HG02840 (cell line): ENCODE results near the gene CAMK1G.

Source experiments
- ATAC-seq: cut with Tn5 transposase; IDR thresholded peaks from one replicate; pipeline ENCODE4 v1.9.1; 2021; ENCODE audit warnings: mild to moderate bottlenecking, moderate library complexity, moderate number of reproducible peaks; ENCODE audit not compliant: unreplicated experiment, low FRiP score

The CAMK1G gene

DNA sequence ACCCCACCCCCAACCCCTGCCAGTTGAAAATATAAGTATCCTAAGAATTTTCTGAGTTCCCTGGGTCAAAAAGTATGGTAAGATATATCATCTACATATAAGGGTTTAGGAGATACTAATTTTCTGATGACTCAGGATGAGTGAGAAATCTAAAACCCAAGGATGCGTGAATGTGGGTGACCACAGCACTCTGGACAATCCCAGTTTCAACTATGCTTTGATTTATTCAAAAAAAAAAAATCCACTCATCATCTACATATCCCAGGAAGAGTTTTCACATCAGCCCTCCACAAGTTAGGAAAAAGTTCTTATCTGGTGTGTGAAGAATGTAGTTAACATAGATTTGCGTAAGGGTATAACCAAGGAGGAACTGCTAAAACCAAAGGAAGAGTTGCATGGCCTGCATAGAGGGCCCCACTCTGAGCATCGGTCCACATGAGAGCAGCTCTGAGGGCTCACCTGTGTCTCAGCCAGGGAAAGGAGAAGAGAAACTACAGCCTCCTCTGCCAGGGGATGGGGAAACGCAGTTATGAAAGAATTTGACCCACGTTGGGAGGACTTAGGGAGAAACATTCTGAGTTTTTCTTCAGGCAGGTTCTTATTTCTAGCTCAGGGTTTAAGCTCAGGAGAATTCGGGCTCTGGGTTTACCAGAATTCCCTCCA is 50.0 kb downstream of the CAMK1G start:
- no peak for ATAC-seq

DNA sequence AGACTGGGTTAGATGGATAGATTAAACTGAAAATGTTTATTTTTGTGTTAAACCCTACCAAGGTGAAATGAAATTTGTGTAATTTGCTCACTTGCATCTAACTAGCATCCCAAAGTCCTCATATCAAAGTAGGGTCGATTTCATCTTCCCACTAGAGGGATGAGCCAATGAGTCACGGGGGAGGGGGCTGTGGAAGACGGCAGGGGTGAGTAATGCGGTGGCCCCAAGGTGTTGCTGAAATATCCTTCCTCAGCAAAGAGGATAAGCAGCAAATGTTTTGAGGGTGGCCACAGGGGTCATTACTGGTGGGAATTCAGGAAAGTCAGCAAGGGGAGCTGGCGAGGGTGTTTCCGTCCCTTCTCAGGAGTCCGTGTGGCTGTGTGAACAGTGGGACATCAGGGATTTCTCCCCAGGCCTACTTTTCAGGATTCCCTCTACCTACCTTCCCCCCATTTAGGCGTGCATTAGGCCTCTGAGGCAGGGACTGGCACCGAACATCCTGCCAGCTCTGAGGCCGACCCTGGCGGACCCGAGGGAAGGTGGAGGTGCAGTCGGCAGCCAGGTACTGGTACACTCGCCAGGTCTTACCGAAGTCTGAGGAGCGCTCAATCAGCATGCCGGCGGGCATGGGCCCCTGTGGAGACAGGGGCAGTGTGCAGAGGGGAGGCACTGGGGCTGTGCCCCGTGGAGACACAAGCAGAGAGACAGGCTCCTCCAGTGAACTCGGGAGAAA is 50.7 kb downstream of the CAMK1G start:
- no peak for ATAC-seq

DNA sequence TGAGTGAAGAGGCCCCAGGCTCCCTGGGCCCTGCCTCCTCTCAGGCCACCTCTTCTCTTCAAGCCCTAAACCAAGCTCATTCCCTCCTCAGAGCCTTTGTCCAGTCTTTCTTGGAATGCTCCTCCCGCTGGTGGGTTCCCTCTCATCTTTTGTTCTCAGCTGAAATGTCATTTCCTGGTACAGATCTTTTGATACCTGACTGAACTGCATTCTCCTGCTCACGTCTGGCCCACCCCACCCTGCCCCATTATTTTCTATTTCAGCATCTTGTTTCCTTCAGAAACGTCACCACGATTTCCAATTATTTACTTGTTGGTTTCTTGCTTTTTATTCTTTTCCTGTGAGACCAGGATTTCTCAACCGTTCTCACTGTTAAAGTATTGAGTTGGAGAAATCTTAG is 52.3 kb downstream of the CAMK1G start:
- ATAC-seq = no peak

DNA sequence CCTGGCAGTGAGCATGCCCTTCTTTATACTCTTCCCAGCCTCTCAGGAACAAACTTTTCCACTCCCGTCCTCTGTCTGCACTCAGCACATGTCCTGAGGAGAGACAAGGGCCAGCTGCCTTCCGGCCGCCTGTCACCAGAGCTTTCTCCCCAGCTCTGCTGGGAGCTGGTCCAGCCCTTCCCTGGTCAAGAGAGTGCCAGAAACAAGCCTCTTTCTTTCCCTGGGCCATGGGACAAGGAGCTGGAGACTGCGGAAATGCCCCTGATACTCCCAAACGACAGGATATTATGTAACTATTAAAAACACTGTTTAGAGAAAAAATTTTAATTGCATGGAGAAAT is 58.3 kb downstream of the CAMK1G start:
- no peak for ATAC-seq

DNA sequence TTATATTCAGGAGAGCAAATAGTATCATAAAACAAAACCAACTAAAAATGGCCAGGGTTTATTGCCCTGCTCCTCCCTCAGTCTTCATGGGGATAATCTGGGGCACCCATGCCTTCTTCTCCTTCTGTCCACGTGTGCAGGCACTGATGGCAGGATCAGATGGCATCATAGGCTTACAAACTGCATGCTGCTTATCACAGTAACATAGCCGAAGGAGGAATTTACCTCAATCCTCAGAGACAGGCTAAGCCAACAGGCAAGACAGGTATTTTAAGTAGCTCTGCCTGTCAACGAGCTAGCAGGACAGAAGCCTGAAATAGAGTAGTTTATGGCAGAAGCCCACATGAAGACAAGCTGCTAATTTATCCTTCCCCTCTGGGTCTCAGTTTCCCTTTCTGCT is 59.3 kb downstream of the CAMK1G start:
- no peak for ATAC-seq

DNA sequence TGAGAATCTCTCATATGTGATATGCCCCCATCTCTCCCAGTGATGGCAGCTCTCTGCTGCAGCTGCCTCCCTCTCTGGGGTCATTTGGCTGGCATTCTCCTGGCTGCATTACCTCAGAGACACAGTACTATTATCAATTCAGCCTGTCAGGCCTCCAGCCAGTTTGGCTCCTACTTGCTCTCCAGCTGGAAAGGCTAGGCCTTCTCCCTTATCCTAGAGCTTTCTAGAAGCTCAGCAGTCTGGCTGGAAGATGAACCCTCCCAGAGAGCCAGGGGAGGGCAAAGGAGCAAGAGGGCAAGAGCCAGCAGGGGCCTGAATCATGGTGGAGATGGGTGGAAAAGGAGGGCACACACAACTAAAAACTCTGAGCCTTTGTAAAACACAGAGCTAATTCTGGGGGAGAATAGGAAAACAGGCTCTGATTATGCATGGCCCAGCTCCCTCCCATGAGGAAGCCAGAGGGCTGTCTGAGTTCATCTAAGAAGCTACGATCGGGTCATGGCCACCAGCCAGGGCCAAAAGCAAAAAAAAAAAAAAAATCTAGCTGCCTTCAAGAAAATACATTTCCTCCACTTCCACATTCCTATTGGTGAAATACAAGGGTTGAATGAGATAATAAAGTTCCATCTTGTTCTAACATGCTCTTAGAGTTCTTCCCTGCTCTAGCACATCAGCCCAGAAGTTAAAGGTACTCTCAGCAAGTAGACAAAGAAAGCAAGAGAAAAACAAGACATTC is 59.9 kb downstream of the CAMK1G start:
- no peak for ATAC-seq

DNA sequence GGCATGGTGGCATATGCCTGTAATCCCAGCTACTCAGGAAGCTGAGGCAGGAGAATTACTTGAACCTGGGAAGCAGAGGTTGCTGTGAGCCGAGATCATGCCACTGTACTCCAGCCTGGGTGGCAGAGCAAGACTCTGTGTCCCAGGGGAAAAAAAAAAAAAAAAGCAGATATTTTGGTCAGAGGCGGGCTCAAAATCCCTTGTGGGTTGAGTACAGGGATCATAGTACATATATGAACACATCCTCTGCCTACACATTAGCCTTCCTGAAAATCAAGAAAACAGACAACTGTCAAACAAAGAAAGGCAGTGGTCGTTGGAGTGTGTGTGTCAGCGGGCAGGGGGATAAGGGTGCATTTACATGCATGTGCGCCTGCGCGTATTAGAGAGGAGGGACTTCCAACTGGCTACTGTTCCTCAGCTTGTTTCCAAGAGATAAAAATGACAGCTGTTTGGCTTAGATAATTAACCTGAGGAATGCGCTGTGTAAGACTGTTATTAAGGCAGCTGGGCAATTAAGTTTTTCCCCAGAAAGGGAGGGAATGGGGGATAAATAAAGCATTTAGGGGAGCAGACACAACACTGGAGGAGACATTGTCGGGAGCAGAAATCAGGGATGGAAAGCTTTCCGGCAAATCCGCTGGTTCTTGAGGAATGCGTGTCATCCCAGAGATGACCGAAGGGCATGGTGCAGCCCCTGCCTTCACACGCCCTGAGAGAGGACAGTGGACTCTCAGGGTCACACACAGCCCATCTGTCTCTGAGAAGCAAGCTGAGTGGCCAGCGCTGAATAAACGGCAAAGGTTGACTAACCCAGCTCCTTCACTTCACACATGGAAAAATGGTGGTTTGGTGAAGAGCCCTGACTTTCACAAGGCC is 62.3 kb downstream of the CAMK1G start:
- no peak for ATAC-seq

DNA sequence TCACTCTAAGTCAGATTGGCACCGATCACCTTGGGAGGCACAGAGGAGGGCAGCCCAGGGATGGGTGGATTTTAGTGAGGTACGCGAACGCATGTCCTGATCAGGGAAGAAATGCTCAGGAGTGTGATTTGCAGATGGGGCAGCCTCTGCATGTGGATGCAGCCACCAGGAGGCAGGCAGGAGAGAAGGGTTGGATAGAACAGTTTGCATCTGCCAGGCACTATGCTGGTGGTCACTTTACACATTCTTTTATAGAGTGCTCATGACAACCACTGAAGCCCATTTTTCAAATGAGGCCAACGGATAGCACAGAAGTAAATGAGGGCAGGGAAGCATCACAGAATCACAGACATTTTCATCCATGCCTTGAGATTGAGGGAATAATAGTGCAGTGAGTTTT is 63.0 kb downstream of the CAMK1G start:
- no peak for ATAC-seq

DNA sequence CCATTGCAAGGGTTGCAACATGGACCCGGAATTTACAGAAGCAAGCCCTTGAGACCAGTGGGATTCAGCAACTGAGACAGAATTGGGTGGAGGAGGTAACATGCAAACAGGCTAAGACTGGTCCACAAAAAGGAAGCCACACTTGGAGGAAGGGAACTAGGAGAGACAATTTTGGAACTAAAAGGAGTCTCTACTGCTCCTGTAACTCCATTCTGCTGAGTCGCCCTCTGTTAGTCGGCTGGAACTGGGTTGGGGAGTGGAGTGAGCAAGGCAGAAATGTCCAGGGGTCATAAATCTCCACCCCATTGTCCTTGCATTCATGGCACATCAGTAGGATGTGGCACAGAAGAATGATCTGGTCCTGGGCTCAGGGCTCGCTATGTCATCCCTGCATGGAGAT is 63.6 kb downstream of the CAMK1G start:
- no peak for ATAC-seq

DNA sequence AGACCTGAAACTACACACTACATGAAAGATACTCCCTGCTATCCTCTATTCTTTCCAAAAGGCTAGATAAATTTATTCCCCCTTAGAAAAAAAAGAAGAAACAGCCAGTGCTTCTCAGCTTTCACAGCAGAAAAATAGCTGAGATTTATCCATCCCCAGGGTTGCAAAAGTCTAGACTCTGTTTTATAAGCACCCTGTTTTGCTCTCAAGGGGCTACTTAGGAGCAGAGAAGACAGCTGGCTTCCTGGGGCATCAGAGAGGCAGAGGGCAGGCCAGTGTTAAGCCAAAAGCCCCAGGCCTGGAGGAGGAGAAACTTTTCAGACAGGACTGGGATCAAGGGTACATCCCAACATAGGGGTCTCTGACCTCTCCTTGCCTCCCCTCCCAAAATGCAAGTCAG is 64.8 kb downstream of the CAMK1G start:
- ATAC-seq = no peak

DNA sequence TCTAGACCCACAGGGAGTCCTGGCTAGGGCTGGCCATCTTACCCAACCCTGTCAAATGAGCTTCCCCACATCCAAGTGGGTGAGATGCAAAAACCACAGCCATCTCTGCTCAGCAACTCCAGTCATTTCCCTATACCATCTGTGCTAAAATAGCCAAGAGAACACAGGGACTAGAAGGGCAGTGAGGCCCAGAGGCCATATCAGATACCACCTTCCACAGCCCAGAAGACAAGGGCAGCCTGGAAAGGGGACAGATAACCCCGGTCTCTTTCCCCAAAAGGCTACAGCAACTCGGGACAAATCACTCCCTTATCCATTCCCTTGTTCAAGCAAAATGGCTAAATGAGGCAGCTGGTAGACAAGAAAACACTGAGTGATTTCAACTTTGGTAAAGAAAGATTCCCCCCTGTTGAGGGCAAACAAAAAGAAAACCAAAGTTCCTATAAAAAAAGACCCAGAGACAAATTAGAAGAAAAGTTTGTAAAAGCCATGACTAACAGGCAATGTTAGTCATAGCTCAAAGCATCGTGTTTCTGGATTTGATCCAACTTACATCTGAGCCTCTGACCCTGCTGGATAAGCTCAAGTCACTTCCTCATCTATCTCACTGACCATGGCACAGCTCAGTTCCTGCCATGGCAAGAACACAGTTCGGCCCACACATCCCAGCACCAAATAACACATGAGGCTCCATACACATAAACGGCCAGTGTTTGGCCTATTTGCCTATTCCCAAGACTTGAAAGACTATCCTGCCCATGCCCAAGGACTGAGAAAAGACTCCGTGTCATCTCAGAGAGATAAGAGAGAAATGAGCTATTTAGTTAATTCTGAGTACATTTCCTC is 65.6 kb downstream of the CAMK1G start:
- no peak for ATAC-seq

DNA sequence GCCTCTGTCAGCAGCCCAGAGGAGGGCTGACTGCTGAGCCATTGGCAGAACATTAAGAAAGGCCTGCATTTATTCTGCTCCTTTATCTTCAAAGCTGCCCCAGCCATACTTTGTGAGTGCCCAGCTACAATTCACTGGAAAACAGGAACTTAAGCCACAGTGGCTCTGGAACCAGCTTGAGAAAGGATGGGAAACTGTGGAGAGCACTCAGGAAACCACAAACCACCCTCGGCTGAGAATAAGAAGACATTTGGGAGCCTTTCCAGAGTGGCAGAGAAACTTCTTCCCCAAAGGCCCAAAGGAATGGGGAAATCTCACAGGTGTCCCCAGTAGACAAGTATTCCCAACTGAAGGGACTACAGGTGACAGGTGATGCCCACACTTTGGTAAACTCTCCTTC is 66.9 kb downstream of the CAMK1G start:
- no peak for ATAC-seq

DNA sequence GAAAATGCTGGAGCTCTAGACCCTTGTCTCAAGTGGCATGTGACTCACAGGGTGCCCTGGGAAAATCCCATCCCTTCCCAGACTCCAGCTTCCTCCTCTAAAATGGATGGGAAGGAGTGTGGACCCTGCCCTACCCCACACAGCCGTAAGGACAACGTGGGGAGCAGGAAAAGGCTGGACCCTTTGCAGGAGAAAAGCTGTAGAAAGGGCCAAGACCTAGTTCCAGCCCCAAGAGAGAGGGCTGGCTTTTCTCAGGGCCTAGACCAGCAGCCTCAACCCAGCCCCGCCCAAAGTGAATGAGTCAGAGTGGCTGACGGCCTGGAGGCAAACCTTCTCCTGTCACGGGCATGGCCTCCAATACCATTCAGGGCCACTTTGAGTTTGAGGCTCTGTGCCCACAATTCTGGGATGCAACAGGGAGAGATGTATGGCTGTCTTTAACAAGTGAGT is 67.6 kb downstream of the CAMK1G start:
- ATAC-seq = no peak

DNA sequence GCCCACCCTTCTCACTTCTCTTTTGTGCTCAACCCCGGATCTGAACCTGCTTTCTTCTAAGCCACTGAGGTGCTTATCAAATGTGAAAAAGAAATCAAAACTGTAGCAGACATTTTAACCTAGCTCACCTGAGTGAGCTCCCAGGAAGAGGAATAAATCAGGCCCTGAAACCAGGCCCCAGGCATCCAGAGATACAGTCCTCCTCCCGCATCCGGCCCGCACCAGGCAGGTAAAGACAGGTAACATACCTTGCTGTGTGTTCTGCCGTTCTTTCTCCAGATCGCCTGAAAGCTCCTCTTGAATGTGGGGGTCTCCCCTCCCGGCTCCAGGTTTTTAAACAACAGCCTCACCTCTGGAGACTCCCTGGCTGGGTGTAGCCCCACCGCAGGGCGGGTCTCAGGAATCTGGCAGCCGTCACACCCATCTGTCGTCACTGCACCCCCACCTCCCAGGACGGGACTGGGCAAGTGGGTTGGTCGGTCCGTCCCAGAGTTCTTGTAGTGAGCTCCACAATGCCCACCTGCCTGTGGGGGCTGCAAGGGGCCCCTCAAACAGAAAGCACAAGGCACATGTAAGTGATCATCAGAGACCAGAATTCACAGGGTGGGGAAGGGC is 68.7 kb downstream of the CAMK1G start, which contains the start of gene LAMB3:
TSS of gene LAMB3 (minus strand) at position 305 of the 615 bp plus-strand sequence. CDS start 1,481 bp downstream, outside the sequence.
- no peak for ATAC-seq

DNA sequence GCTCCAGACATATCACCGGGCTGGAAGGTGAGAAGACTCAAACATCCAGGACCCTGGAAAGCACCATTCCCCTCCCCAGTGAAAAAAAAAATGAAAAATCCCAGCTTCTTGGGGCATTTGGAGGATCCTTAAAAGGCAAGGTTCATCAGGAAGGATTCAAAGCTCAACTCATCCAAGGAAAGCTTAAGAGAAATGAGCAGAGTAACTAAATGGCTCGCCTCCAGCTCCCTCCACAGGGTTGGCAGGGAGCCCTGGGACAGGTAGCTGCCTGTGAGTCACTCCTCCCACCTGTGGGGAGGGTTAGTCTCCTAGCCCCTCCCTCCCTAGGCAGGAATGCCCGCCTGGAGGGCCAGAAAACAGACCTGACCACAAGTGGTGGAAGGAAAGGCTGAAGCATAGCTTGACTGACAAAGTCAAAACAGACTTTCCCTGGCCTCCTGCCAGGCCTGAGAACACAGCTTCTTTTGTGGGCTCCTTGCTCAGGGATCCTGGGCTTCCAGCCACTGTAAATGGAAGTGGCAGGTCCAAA is 69.4 kb downstream of the CAMK1G start:
- ATAC-seq = no peak

DNA sequence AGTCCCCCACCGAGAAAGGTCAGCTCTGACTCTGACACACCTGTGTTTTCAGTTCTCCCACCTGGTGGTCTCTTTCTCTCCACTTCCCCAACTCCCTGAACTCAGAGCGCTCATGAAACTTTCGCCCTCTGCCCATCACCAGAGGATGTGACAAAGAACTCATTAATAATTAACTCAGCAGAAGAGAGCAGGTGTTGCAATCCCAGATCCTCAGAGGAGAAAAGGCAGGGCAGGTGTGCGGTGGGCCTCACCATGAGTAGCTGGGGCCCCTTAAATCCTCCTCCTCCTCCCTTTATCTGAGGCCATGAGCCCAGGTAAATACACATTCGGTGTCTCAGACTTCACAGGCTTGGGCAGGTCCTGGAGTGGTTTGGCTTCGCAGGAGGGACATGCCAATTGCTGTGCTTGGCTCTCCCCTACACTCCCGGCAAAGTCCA is 70.4 kb downstream of the CAMK1G start:
- ATAC-seq = no peak

DNA sequence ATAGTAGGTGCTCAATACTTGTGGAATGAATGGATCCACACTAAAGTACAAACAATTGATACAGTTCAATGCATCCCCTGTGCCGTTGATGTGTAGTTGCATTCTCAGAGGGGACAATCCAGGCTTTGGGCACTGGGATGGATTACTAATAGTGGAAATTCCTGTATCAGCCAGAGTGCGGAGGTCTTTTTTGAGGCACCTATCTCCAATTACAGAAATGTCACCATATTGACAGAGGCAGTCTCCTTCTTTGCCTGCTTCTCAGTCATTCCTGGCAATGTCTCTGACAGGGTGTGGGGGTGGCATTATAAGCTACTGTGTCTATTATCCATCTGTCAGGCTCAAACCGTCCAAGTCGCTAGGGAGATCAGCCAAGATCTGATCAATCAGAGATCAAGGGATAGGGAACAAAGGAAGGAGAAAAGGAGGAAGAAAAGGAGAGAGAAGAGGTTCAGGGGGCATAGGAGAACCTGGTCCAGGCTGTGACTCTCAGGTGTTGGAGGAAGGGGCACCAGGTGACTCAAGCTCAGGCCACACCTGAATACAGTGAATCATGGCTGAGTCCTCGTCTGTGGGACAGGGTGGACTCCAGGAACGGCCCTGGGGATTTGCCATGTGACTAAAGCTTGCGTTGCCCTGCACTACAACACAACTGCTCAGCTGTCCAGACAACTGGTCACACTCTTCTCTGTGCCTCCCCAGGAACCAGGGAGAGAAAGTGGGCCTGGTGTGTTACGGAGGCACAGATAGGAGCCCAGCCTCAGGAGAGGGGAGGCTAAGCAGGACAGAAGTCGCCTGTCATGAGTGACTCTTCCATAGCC is 72.1 kb downstream of the CAMK1G start:
- no peak for ATAC-seq
